HG02763 (cell line): ENCODE results near the gene ITPR3.

Source experiments
- ATAC-seq: cut with Tn5 transposase; IDR thresholded peaks from one replicate; pipeline ENCODE4 v1.9.1; 2021; ENCODE audit warnings: mild to moderate bottlenecking, moderate library complexity; ENCODE audit not compliant: unreplicated experiment

Gene ITPR3

GRCh38 chr6:33727932-33728331 is 106.8 kb downstream of the ITPR3 start:
- no peak for ATAC-seq

GRCh38 chr6:33728438-33728837 is 107.3 kb downstream of the ITPR3 start:
- ATAC-seq = no peak

GRCh38 chr6:33729059-33729458 is 107.9 kb downstream of the ITPR3 start:
- no peak for ATAC-seq

GRCh38 chr6:33730611-33731010 is 109.5 kb downstream of the ITPR3 start:
- ATAC-seq = no peak

GRCh38 chr6:33731035-33731434 is 109.9 kb downstream of the ITPR3 start:
- no peak for ATAC-seq

GRCh38 chr6:33731751-33732282 is 110.7 kb downstream of the ITPR3 start:
- ATAC-seq = no peak

- no peak for ATAC-seq
Observed at GRCh38 chr6:33732385-33732784, 111.3 kb downstream of the ITPR3 start.

GRCh38 chr6:33732817-33733708 is 111.9 kb downstream of the ITPR3 start:
- ATAC-seq = no peak

GRCh38 chr6:33733709-33734007 is 112.5 kb downstream of the ITPR3 start:
- no peak for ATAC-seq

GRCh38 chr6:33735216-33735615 is 114.1 kb downstream of the ITPR3 start:
- ATAC-seq = no peak

- no peak for ATAC-seq
Observed at GRCh38 chr6:33737267-33738026, 116.3 kb downstream of the ITPR3 start.

- ATAC-seq = no peak
Observed at GRCh38 chr6:33738153-33738552, 117.0 kb downstream of the ITPR3 start.

GRCh38 chr6:33738879-33739278 is 117.8 kb downstream of the ITPR3 start:
- ATAC-seq = no peak

GRCh38 chr6:33739571-33739970 is 118.4 kb downstream of the ITPR3 start:
- no peak for ATAC-seq

GRCh38 chr6:33740204-33740608 is 119.1 kb downstream of the ITPR3 start:
- ATAC-seq = no peak

- no peak for ATAC-seq
Observed at GRCh38 chr6:33740794-33741193, 119.7 kb downstream of the ITPR3 start.

GRCh38 chr6:33742092-33742491 is 121.0 kb downstream of the ITPR3 start:
- ATAC-seq = no peak

GRCh38 chr6:33742837-33743236 is 121.7 kb downstream of the ITPR3 start:
- ATAC-seq = no peak

- no peak for ATAC-seq
Observed at GRCh38 chr6:33744001-33744848, 123.1 kb downstream of the ITPR3 start.

GRCh38 chr6:33744895-33745546 is 123.9 kb downstream of the ITPR3 start:
- ATAC-seq = no peak

GRCh38 chr6:33745548-33745947 is 124.4 kb downstream of the ITPR3 start:
- ATAC-seq = no peak
